ENCODE measurements around the gene SCO2. TPM values are rescaled to one million over a fixed set of nuclear protein-coding genes. Genes with fewer than 3 reads are reported as not detected.
A peak's percentile ranks its signal among the peaks of the same experiment; 100 is the strongest.

SCO2 gene
- total and polyA plus RNA-seq, 9 of the 15 experiments (the other 6 are each of a cell fraction or from before 2014, with no cell fraction given) = 0.34 to 4.0 (median 1.1) TPM; not detected in 3

GRCh38 chr22:50545522-50546325, 20.3 kb upstream of the SCO2 start, which contains the start of gene KLHDC7B (continued):
- no peak for TF ChIP-seq RBM39 (optimal IDR thresholded peaks at IDR 0.05; ENCODE audit: low read depth, low read length)
- TF ChIP-seq, protein P1, sequence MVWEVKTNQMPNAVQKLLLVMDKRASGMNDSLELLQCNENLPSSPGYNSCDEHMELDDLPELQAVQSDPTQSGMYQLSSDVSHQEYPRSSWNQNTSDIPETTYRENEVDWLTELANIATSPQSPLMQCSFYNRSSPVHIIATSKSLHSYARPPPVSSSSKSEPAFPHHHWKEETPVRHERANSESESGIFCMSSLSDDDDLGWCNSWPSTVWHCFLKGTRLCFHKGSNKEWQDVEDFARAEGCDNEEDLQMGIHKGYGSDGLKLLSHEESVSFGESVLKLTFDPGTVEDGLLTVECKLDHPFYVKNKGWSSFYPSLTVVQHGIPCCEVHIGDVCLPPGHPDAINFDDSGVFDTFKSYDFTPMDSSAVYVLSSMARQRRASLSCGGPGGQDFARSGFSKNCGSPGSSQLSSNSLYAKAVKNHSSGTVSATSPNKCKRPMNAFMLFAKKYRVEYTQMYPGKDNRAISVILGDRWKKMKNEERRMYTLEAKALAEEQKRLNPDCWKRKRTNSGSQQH (CRISPR knock-in tag; IDR thresholded peaks at IDR 0.05) = no peak
- peak; percentile 91 for TF ChIP-seq MYC (IDR thresholded peaks at IDR 0.05; ENCODE audit: low read depth, low read length)
- no peak for TF ChIP-seq MYC (CRISPR knock-in tag; IDR thresholded peaks at IDR 0.05; ENCODE audit: borderline replicate concordance, low read depth)
- TF ChIP-seq ZNF518B (CRISPR knock-in tag; IDR thresholded peaks at IDR 0.05) = no peak
- peak; percentile 71 for TF ChIP-seq EP400 (IDR thresholded peaks at IDR 0.05)
- TF ChIP-seq, protein P2, sequence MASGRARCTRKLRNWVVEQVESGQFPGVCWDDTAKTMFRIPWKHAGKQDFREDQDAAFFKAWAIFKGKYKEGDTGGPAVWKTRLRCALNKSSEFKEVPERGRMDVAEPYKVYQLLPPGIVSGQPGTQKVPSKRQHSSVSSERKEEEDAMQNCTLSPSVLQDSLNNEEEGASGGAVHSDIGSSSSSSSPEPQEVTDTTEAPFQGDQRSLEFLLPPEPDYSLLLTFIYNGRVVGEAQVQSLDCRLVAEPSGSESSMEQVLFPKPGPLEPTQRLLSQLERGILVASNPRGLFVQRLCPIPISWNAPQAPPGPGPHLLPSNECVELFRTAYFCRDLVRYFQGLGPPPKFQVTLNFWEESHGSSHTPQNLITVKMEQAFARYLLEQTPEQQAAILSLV (tag; IDR thresholded peaks at IDR 0.05) = 0 out of 2 replicates have a peak, but pooled peaks have one; percentile 26
- TF ChIP-seq RNF2 (IDR thresholded peaks at IDR 0.05) = peak; percentile 29; the same call in 1 of the 2 replicates
- TF ChIP-seq ZSCAN32 (CRISPR knock-in tag; IDR thresholded peaks at IDR 0.05) = peak; percentile 75
- peak; percentile 50 to 75; a peak in 2 of 4 replicates for TF ChIP-seq TRIM24 (IDR thresholded peaks at IDR 0.05)
